Mesenchymal stem cell (in vitro differentiated cells and primary cell): Measurements from ENCODE around the gene DTX1.
"Not testable (repeated sequence)": the region's sequence is repeated elsewhere in the genome, so short reads cannot be mapped to it uniquely, and the experiment has no call there.

Experiments
- DNase-seq: peaks from one replicate; pipeline ENCODE4 v3.0.0-alpha.2; 2013
- H2AFZ ChIP-seq: one replicate; pipeline ENCODE4 v1.6.1; 2013; ENCODE audit warnings: low read depth, mild to moderate bottlenecking, control low read depth, inconsistent platforms, low read length, moderate library complexity
- H2AK5ac ChIP-seq: 2 replicates; pipeline ENCODE4 v1.6.1; 2013; ENCODE audit warnings: low read length, moderate library complexity, mild to moderate bottlenecking, inconsistent platforms; ENCODE audit not compliant: severe bottlenecking
- H2BK120ac ChIP-seq: one replicate; pipeline ENCODE4 v1.6.1; 2013; ENCODE audit warnings: low read depth, mild to moderate bottlenecking, inconsistent platforms, low read length, moderate library complexity
- H2BK12ac ChIP-seq, 2 experiments: one replicate each; pipeline ENCODE4 v1.6.1; 2013; ENCODE audit warnings: inconsistent platforms in 2 of 2, low read length in 2 of 2, mild to moderate bottlenecking in 2 of 2, moderate library complexity in 2 of 2, control low read depth in 1 of 2
- H2BK15ac ChIP-seq: one replicate; pipeline ENCODE4 v1.6.1; 2013; ENCODE audit warnings: mild to moderate bottlenecking, low read depth, inconsistent platforms; ENCODE audit not compliant: poor library complexity, severe bottlenecking
- H2BK5ac ChIP-seq: 2 replicates; pipeline ENCODE4 v1.6.1; 2013; ENCODE audit warnings: low read depth, mild to moderate bottlenecking, low read length, control low read depth, inconsistent platforms; ENCODE audit not compliant: poor library complexity, severe bottlenecking
- H3K14ac ChIP-seq, 2 experiments: one replicate each; pipeline ENCODE4 v1.6.1; 2013; ENCODE audit warnings: inconsistent platforms in 2 of 2, low read length in 2 of 2, control low read depth in 1 of 2, mild to moderate bottlenecking in 1 of 2, moderate library complexity in 1 of 2
- H3K18ac ChIP-seq, 2 experiments: one replicate each; pipeline ENCODE4 v1.6.1; 2013; ENCODE audit warnings: inconsistent platforms in 2 of 2, low read length in 2 of 2, control low read depth in 1 of 2, low read depth in 1 of 2, mild to moderate bottlenecking in 1 of 2
- H3K23ac ChIP-seq, 2 experiments: one replicate each; pipeline ENCODE4 v1.6.1; 2013; ENCODE audit warnings: inconsistent platforms in 2 of 2, low read length in 2 of 2, mild to moderate bottlenecking in 2 of 2, moderate library complexity in 2 of 2, control low read depth in 1 of 2
- H3K27ac ChIP-seq: 2 replicates; pipeline ENCODE4 v1.5.1; 2013; ENCODE audit warnings: mild to moderate bottlenecking, moderate library complexity, low read length, control low read depth, inconsistent platforms; ENCODE audit not compliant: poor library complexity, severe bottlenecking
- H3K27me3 ChIP-seq, 2 experiments: 2 replicates each; pipeline versions ENCODE4 v1.6.1 to v1.7.0; 2013; ENCODE audit warnings: low read length in 2 of 2, mild to moderate bottlenecking in 2 of 2, moderate library complexity in 2 of 2, control low read depth in 1 of 2, inconsistent platforms in 1 of 2; ENCODE audit not compliant: control insufficient read depth in 1 of 2, insufficient read depth in 1 of 2
- H3K36me3 ChIP-seq, 2 experiments: 2 replicates each; pipeline versions ENCODE4 v1.6.1 to v1.7.0; 2013; ENCODE audit warnings: low read length in 2 of 2, control low read depth in 1 of 2, inconsistent platforms in 1 of 2, low read depth in 1 of 2, mild to moderate bottlenecking in 1 of 2; ENCODE audit not compliant: insufficient read depth in 2 of 2, control insufficient read depth in 1 of 2
- H3K4ac ChIP-seq, 2 experiments: one replicate each; pipeline ENCODE4 v1.6.1; 2013; ENCODE audit warnings: inconsistent platforms in 2 of 2, low read length in 2 of 2, mild to moderate bottlenecking in 2 of 2, moderate library complexity in 2 of 2, control low read depth in 1 of 2, low read depth in 1 of 2
- H3K4me1 ChIP-seq: 2 replicates; pipeline ENCODE4 v1.6.1; 2013; ENCODE audit warnings: low read depth, low read length, control low read depth; ENCODE audit not compliant: control insufficient read depth, insufficient read depth
- H3K4me2 ChIP-seq: 2 replicates; pipeline ENCODE4 v1.6.1; 2013; ENCODE audit warnings: low read length, mild to moderate bottlenecking, inconsistent platforms; ENCODE audit not compliant: poor library complexity, severe bottlenecking
- H3K4me3 ChIP-seq, 2 experiments: 2 replicates each; pipeline versions ENCODE4 v1.5.1 to v1.7.0; 2013; ENCODE audit warnings: low read length in 2 of 2, mild to moderate bottlenecking in 2 of 2, control low read depth in 1 of 2, low read depth in 1 of 2; ENCODE audit not compliant: insufficient read depth in 1 of 2
- H3K79me1 ChIP-seq: replicated peaks from 2 replicates; pipeline ENCODE4 v1.6.1; 2013; ENCODE audit warnings: mild to moderate bottlenecking, control low read depth, low read length, inconsistent platforms; ENCODE audit not compliant: poor library complexity, severe bottlenecking
- H3K9ac ChIP-seq: 2 replicates; pipeline ENCODE4 v1.7.0; 2013; ENCODE audit warnings: mild to moderate bottlenecking, low read length, moderate library complexity
- H3K9me3 ChIP-seq: 2 replicates; pipeline ENCODE4 v1.7.0; 2013; ENCODE audit warnings: mild to moderate bottlenecking, low read length; ENCODE audit not compliant: control insufficient read depth
- H4K8ac ChIP-seq: one replicate; pipeline ENCODE4 v1.6.1; 2013; ENCODE audit warnings: inconsistent platforms, mild to moderate bottlenecking, low read length, moderate library complexity
- H4K91ac ChIP-seq: one replicate; pipeline ENCODE4 v1.6.1; 2013; ENCODE audit warnings: mild to moderate bottlenecking, low read length, inconsistent platforms
- WGBS: methylation state at CpG from one replicate; pipeline ENCODE4 v1.1.7; 2013; ENCODE audit warnings: mixed read lengths; 5-methylcytosine and 5-hydroxymethylcytosine counted together

Gene DTX1

GRCh38 chr12:113137861-113138783 is 81.6 kb downstream of the DTX1 start:
- Histone ChIP-seq H3K27ac (no peak overlapping the region), H3K23ac (no peak overlapping the region), H2BK120ac (no peak overlapping the region), H2AFZ (no peak overlapping the region), H3K4ac (no peak overlapping the region), H3K4me2 (no peak overlapping the region), H2BK5ac (no peak overlapping the region), H3K36me3 (no peaks in the 10 kb centered on the region), H3K18ac (no peak overlapping the region), H3K27me3 (peaks cover 39 to 42% of the 10 kb centered on the region in 2 experiments), H2BK15ac (no peak overlapping the region), H2BK12ac (no peak overlapping the region), H3K9ac (no peak overlapping the region), H4K91ac (no peak overlapping the region), H4K8ac (no peak overlapping the region), H3K4me3 (no peak overlapping the region), H3K14ac (no peak overlapping the region), H2AK5ac (peak overlapping the region; percentile 82), H3K9me3 (no peaks in the 10 kb centered on the region), H3K79me1 (no peaks in the 10 kb centered on the region), H3K4me1 (peaks cover 38% of the 10 kb centered on the region)
- WGBS, result 85% methylated on average over 11 of the region's 12 CpGs
- no peak for DNase-seq

GRCh38 chr12:113138826-113139225 is 82.3 kb downstream of the DTX1 start:
- H2BK12ac ChIP-seq, result no peak overlapping the region
- 71% methylated on average over 2 of the region's 3 CpGs for WGBS
- H4K8ac ChIP-seq, result no peak overlapping the region
- H2AK5ac ChIP-seq, result peak overlapping the region; percentile 82
- H3K4me1 ChIP-seq, result peaks cover 35% of the 10 kb centered on the region
- H3K27me3 ChIP-seq, result peaks cover 36 to 38% of the 10 kb centered on the region in 2 experiments
- no peak overlapping the region for H2BK15ac ChIP-seq
- H3K18ac ChIP-seq, result no peak overlapping the region
- no peak overlapping the region for H3K4me3 ChIP-seq
- H3K23ac ChIP-seq, result no peak overlapping the region
- H3K9me3 ChIP-seq, result no peaks in the 10 kb centered on the region
- no peaks in the 10 kb centered on the region for H3K79me1 ChIP-seq
- no peak overlapping the region for H3K4me2 ChIP-seq
- no peak for DNase-seq
- no peak overlapping the region for H3K9ac ChIP-seq
- H2BK120ac ChIP-seq, result no peak overlapping the region
- H3K36me3 ChIP-seq, result no peaks in the 10 kb centered on the region
- no peak overlapping the region for H3K14ac ChIP-seq
- H2BK5ac ChIP-seq, result no peak overlapping the region
- H2AFZ ChIP-seq, result no peak overlapping the region
- H4K91ac ChIP-seq, result no peak overlapping the region
- peak overlapping the region; percentile 53 for H3K27ac ChIP-seq
- H3K4ac ChIP-seq, result no peak overlapping the region

GRCh38 chr12:113140706-113141105 is 84.2 kb downstream of the DTX1 start:
- WGBS, result 86% methylated on average over 3 of the region's 7 CpGs
- Histone ChIP-seq H3K4me2 (no peak overlapping the region), H2AFZ (no peak overlapping the region)

GRCh38 chr12:113141716-113142115 is 85.2 kb downstream of the DTX1 start:
- not testable (repeated sequence) for H2BK5ac ChIP-seq, H3K18ac ChIP-seq, H3K14ac ChIP-seq, H3K23ac ChIP-seq, H2AK5ac ChIP-seq, H3K9ac ChIP-seq, DNase-seq, H3K36me3 ChIP-seq, H2BK15ac ChIP-seq, H3K4ac ChIP-seq, H2BK12ac ChIP-seq, H3K9me3 ChIP-seq, H3K79me1 ChIP-seq, H4K8ac ChIP-seq, H3K4me3 ChIP-seq, H3K27ac ChIP-seq, H2AFZ ChIP-seq, H2BK120ac ChIP-seq, H4K91ac ChIP-seq, H3K4me2 ChIP-seq
- H3K4me1 ChIP-seq, result peaks cover 18% of the 10 kb centered on the region
- H3K27me3 ChIP-seq, result peaks cover 10 to 11% of the 10 kb centered on the region in 2 experiments
- 35% methylated on average over 2 of the region's 3 CpGs for WGBS

More at GRCh38 chr12:113140706-113141105, 84.2 kb downstream of the DTX1 start:
- H3K27ac ChIP-seq, result no peak overlapping the region
- H3K9ac ChIP-seq, result no peak overlapping the region
- peaks cover 23% of the 10 kb centered on the region for H3K4me1 ChIP-seq
- no peaks in the 10 kb centered on the region for H3K79me1 ChIP-seq
- H2BK120ac ChIP-seq, result no peak overlapping the region
- H3K9me3 ChIP-seq, result no peaks in the 10 kb centered on the region
- H4K8ac ChIP-seq, result no peak overlapping the region
- H2BK12ac ChIP-seq, result no peak overlapping the region
- H3K4me3 ChIP-seq, result no peak overlapping the region
- no peak overlapping the region for H2BK15ac ChIP-seq
- DNase-seq, result no peak
- H3K23ac ChIP-seq, result no peak overlapping the region
- H3K18ac ChIP-seq, result no peak overlapping the region
- H3K4ac ChIP-seq, result no peak overlapping the region
- no peak overlapping the region for H4K91ac ChIP-seq
- no peak overlapping the region for H2AK5ac ChIP-seq
- no peaks in the 10 kb centered on the region for H3K36me3 ChIP-seq
- H3K27me3 ChIP-seq, result peaks cover 20 to 21% of the 10 kb centered on the region in 2 experiments
- H2BK5ac ChIP-seq, result no peak overlapping the region
- H3K14ac ChIP-seq, result no peak overlapping the region
